Inflammatory macrophage treated with lipopolysaccharide for 4 hours (primary cell): ENCODE data around the gene DAPK2.
"Not testable (repeated sequence)": the region's sequence is repeated elsewhere in the genome, so short reads cannot be mapped to it uniquely, and the experiment has no call there.

Experiments used
- DNase-seq: peaks from one replicate; pipeline ENCODE4 v3.0.0-alpha.2; 2020

DAPK2 gene

GRCh38 chr15:64046421-64047153 lies at the start of gene DAPK2:
TSS of gene DAPK2 (minus strand) at chr15:64046485. CDS start at chr15:64040261, 6,224 bp downstream.
- DNase-seq: peak; percentile 65

- DNase-seq: no peak
These were observed 49.1 kb upstream of the DAPK2 start for GRCh38 chr15:64095431-64095794.

GRCh38 chr15:64093627-64094417 lies 47.5 kb upstream of the DAPK2 start, which contains the start of gene CIAO2A:
TSS of gene CIAO2A (minus strand) at chr15:64093838. CDS start at chr15:64093768, 70 bp downstream.
- DNase-seq: peak; percentile 100

GRCh38 chr15:64092864-64093626 lies 46.8 kb upstream of the DAPK2 start:
- peak; percentile 56 for DNase-seq

- DNase-seq: peak; percentile 44
These were observed 46.0 kb upstream of the DAPK2 start for GRCh38 chr15:64092075-64092820.

GRCh38 chr15:64090527-64090926 lies 44.2 kb upstream of the DAPK2 start:
- peak; percentile 89 for DNase-seq

GRCh38 chr15:64089543-64090280 lies 43.4 kb upstream of the DAPK2 start:
- peak; percentile 95 for DNase-seq

GRCh38 chr15:64082757-64083156 lies 36.5 kb upstream of the DAPK2 start:
- no peak for DNase-seq

- DNase-seq: not testable (repeated sequence)
These were observed 27.2 kb upstream of the DAPK2 start for GRCh38 chr15:64073496-64073895.

GRCh38 chr15:64072812-64073211 lies 26.5 kb upstream of the DAPK2 start:
- DNase-seq: no peak

GRCh38 chr15:64071931-64072765 lies 25.9 kb upstream of the DAPK2 start:
- peak; percentile 30 for DNase-seq

GRCh38 chr15:64070965-64071851 lies 24.9 kb upstream of the DAPK2 start:
- DNase-seq: peak; percentile 91

GRCh38 chr15:64070106-64070505 lies 23.8 kb upstream of the DAPK2 start:
- no peak for DNase-seq

GRCh38 chr15:64068133-64068532 lies 21.8 kb upstream of the DAPK2 start:
- DNase-seq: no peak

- DNase-seq: peak; percentile 70
These were observed 21.3 kb upstream of the DAPK2 start for GRCh38 chr15:64067564-64068030.

- peak; percentile 31 for DNase-seq
These were observed 20.2 kb upstream of the DAPK2 start for GRCh38 chr15:64066451-64066850.

GRCh38 chr15:64060716-64061115 lies 14.4 kb upstream of the DAPK2 start:
- no peak for DNase-seq

- not testable (repeated sequence) for DNase-seq
These were observed 12.8 kb upstream of the DAPK2 start for GRCh38 chr15:64059104-64059503.

- DNase-seq: no peak
These were observed 12.0 kb upstream of the DAPK2 start for GRCh38 chr15:64058279-64058678.

- not testable (repeated sequence) for DNase-seq
These were observed 7.4 kb upstream of the DAPK2 start for GRCh38 chr15:64053674-64054073.
